ENCODE measurements around the gene CBLB.

CBLB gene

DNA sequence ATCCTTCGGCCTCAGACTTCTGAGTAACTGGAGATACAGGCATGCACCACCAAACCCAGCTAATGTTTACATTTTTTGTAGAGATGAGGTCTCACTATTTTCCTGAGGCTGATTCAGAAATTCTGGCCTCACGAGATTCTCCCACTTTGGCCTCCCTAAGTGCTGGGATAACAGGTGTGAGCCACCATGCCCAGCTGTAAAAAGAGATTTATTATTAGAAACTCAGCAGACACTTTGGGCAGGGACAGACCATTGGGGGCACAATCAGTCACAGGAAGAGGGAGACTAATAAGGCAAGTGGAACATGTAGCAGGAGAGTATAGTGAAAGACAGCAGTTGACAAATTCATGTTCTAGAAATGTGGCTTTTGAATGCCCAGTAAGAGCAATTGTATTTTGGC, 249.2 kb downstream of the CBLB start:
- Histone ChIP-seq H3K4me3 (ENCODE audit: low read depth, low read length) (no peak overlapping the region), H3K9ac (ENCODE audit: low read length) (no peak overlapping the region), H3K4me1 (ENCODE audit: control insufficient read depth, insufficient read depth, low read length) (no peaks in the 10 kb centered on the region), H3K27me3 (ENCODE audit: control insufficient read depth, insufficient read depth, low read length) (no peaks in the 10 kb centered on the region), H3K9me3 (ENCODE audit: control insufficient read depth, insufficient read depth, low read depth, low read length) (no peaks in the 10 kb centered on the region), H3K27ac (ENCODE audit: low read depth, low read length) (no peak overlapping the region), H3K36me3 (ENCODE audit: control insufficient read depth, insufficient read depth, low read length) (no peaks in the 10 kb centered on the region)

GRCh38 chr3:105618556-105618955, 250.3 kb downstream of the CBLB start:
- no peak overlapping the region for H3K4me3 ChIP-seq (ENCODE audit: low read depth, low read length)
- H3K9ac ChIP-seq (ENCODE audit: low read length): no peak overlapping the region
- no peak overlapping the region for H3K27ac ChIP-seq (ENCODE audit: low read depth, low read length)
- no peaks in the 10 kb centered on the region for H3K9me3 ChIP-seq (ENCODE audit: control insufficient read depth, insufficient read depth, low read depth, low read length)
- no peaks in the 10 kb centered on the region for H3K36me3 ChIP-seq (ENCODE audit: control insufficient read depth, insufficient read depth, low read length)
- no peaks in the 10 kb centered on the region for H3K27me3 ChIP-seq (ENCODE audit: control insufficient read depth, insufficient read depth, low read length)
- H3K4me1 ChIP-seq (ENCODE audit: control insufficient read depth, insufficient read depth, low read length): no peaks in the 10 kb centered on the region

DNA sequence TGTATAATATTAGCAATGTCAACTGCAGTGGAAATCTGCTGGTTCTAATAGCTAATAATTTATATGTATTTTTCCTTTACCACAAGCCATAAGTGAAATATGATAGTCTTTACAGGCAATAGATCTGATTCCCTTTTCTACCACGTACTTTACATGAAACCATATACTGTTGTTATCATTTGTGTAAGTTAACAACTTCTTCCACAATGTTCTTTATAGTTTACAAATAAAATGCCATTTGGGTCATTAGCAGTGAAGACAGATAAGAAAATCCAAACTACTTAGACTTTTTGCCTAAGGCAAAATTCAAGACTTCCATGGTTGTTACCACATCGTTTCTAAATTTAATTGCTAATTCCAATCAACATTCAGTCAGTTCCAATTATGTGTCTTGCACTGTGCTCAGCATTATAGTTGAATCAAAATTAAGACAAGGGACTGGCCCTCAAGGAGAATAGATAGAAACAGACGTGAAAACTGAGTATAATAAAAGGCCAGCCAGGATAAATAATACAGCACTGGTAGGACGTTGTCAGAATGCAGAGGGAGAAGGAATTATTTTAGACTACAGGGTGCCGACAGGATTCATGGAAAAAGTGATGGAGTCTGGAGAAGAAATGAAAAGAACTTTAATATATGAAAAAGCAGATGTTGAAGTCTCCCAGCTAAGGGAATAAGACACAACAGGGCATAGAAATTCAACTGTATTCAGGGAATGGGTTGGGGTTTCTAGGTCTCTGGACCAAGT, 252.3 kb downstream of the CBLB start:
- no peaks in the 10 kb centered on the region for H3K9me3 ChIP-seq (ENCODE audit: control insufficient read depth, insufficient read depth, low read depth, low read length)
- no peaks in the 10 kb centered on the region for H3K36me3 ChIP-seq (ENCODE audit: control insufficient read depth, insufficient read depth, low read length)
- H3K4me3 ChIP-seq (ENCODE audit: low read depth, low read length): no peak overlapping the region
- H3K9ac ChIP-seq (ENCODE audit: low read length): no peak overlapping the region
- H3K27me3 ChIP-seq (ENCODE audit: control insufficient read depth, insufficient read depth, low read length): no peaks in the 10 kb centered on the region
- peaks cover 14% of the 10 kb centered on the region for H3K4me1 ChIP-seq (ENCODE audit: control insufficient read depth, insufficient read depth, low read length)
- H3K27ac ChIP-seq (ENCODE audit: low read depth, low read length): no peak overlapping the region

- Histone ChIP-seq H3K36me3 (ENCODE audit: control insufficient read depth, insufficient read depth, low read length) (no peaks in the 10 kb centered on the region), H3K4me1 (ENCODE audit: control insufficient read depth, insufficient read depth, low read length) (peaks cover 17% of the 10 kb centered on the region), H3K9me3 (ENCODE audit: control insufficient read depth, insufficient read depth, low read depth, low read length) (no peaks in the 10 kb centered on the region), H3K27ac (ENCODE audit: low read depth, low read length) (no peak overlapping the region), H3K9ac (ENCODE audit: low read length) (no peak overlapping the region), H3K4me3 (ENCODE audit: low read depth, low read length) (no peak overlapping the region), H3K27me3 (ENCODE audit: control insufficient read depth, insufficient read depth, low read length) (no peaks in the 10 kb centered on the region)
Observed at GRCh38 chr3:105615814-105616213, 253.0 kb downstream of the CBLB start.

DNA sequence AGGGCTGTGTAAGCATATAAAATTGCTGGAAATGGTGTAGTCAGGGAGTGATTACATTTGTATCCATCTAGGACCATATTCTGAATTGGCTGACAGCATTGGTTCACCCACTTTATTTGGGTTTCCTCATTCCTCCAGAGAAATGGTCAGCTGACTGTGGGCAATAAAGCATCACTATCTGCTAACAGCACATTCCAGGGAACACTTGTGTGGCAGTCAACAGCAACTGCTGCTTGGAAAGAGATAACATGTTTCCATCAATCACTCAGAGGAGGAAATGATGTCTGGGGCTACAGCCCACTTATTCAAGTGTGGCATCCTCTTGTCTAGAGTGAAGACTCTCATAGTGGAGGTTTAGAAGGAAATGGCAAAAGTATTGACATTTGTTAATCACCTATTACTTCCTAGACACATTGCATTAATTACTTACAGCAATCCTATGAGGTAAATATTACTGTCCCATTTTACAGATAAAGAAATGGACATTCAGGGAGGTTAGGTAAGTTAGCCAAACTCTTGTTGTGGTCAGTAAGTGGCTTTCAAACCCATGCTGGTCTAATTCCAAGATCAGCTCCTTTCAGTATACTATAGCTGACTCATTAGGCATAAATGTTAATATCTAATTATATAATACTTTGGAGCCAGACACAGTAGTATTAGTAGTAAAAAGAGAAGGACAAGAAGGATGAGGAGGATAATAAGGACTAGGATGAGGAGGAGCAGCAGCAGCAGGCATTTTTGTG, 254.4 kb downstream of the CBLB start:
- H3K4me3 ChIP-seq (ENCODE audit: low read depth, low read length): no peak overlapping the region
- no peaks in the 10 kb centered on the region for H3K9me3 ChIP-seq (ENCODE audit: control insufficient read depth, insufficient read depth, low read depth, low read length)
- no peak overlapping the region for H3K27ac ChIP-seq (ENCODE audit: low read depth, low read length)
- H3K4me1 ChIP-seq (ENCODE audit: control insufficient read depth, insufficient read depth, low read length): peaks cover 17% of the 10 kb centered on the region
- no peak overlapping the region for H3K9ac ChIP-seq (ENCODE audit: low read length)
- H3K36me3 ChIP-seq (ENCODE audit: control insufficient read depth, insufficient read depth, low read length): no peaks in the 10 kb centered on the region
- H3K27me3 ChIP-seq (ENCODE audit: control insufficient read depth, insufficient read depth, low read length): no peaks in the 10 kb centered on the region

GRCh38 chr3:105613120-105613519, 255.7 kb downstream of the CBLB start:
- no peaks in the 10 kb centered on the region for H3K36me3 ChIP-seq (ENCODE audit: control insufficient read depth, insufficient read depth, low read length)
- no peak overlapping the region for H3K27ac ChIP-seq (ENCODE audit: low read depth, low read length)
- peaks cover 17% of the 10 kb centered on the region for H3K4me1 ChIP-seq (ENCODE audit: control insufficient read depth, insufficient read depth, low read length)
- no peak overlapping the region for H3K4me3 ChIP-seq (ENCODE audit: low read depth, low read length)
- peak overlapping the region; percentile 19 for H3K9ac ChIP-seq (ENCODE audit: low read length)
- no peaks in the 10 kb centered on the region for H3K9me3 ChIP-seq (ENCODE audit: control insufficient read depth, insufficient read depth, low read depth, low read length)
- H3K27me3 ChIP-seq (ENCODE audit: control insufficient read depth, insufficient read depth, low read length): no peaks in the 10 kb centered on the region

DNA sequence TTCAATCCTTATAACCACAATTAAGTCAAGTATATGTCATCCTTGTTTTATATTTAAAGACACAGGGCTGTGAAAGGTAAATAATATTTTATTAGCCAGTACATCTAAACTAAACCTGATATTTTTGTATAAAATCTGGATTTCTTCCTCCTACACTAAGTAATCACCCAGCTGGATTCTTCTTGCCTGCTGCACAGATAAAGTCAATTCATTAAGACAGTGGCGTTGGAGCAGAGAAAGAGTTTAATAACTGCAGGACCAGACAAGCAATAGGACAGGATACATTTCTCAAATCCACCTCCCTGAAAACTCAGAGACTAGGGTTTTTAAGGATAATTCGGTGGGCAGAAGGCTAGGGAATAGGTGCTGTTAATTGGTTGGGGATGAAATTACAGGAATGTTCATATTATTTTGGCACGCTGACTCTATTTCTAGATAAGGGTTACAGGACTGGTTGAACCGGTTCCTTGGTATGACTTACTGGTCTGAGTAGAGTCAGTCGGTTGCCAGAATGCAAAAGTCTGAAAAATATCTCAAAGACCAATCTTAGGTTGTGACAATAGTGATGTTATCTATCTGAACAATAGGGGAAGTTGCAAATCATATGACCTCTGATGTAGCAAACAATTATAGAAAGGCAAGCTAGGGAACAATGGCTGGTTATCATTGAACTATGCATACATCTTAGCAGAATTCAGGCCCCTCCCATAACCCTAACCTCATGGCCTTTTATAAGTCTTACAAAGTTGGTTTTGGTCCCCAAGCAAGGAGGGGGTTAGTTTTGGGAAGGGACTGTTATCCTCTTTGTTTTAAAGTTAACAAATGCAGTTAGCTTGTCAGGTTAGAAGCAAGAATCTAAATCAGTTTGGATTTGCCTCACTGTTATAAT, 257.3 kb downstream of the CBLB start:
- Histone ChIP-seq H3K27me3 (ENCODE audit: control insufficient read depth, insufficient read depth, low read length) (no peaks in the 10 kb centered on the region), H3K4me1 (ENCODE audit: control insufficient read depth, insufficient read depth, low read length) (peaks cover 17% of the 10 kb centered on the region), H3K9me3 (ENCODE audit: control insufficient read depth, insufficient read depth, low read depth, low read length) (no peaks in the 10 kb centered on the region; the same call in 1 of the 2 replicates), H3K36me3 (ENCODE audit: control insufficient read depth, insufficient read depth, low read length) (no peaks in the 10 kb centered on the region), H3K9ac (ENCODE audit: low read length) (no peak overlapping the region), H3K4me3 (ENCODE audit: low read depth, low read length) (no peak overlapping the region), H3K27ac (ENCODE audit: low read depth, low read length) (no peak overlapping the region)

DNA sequence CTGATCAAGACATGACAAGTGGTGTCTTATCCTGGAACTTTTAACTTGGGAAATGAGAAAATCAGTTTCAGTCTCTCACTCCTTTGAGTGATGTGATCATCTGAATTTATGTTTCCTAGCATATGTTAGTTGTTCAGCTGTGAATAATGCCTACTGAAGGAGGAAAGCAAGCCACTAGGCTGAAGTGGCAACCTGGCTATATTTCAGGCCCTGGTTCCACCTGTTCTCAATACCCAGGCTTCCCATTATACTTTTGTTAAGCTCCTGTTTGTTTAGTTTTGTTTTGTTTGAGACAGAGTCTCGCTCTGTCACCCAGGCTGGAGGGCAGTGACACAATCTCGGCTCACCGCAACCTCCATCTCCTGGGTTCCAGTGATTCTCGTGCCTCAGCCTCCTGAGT, 258.3 kb downstream of the CBLB start:
- Histone ChIP-seq H3K27ac (ENCODE audit: low read depth, low read length) (no peak overlapping the region), H3K36me3 (ENCODE audit: control insufficient read depth, insufficient read depth, low read length) (no peaks in the 10 kb centered on the region), H3K27me3 (ENCODE audit: control insufficient read depth, insufficient read depth, low read length) (no peaks in the 10 kb centered on the region), H3K4me3 (ENCODE audit: low read depth, low read length) (no peak overlapping the region), H3K9ac (ENCODE audit: low read length) (no peak overlapping the region), H3K9me3 (ENCODE audit: control insufficient read depth, insufficient read depth, low read depth, low read length) (no peaks in the 10 kb centered on the region; the same call in 1 of the 2 replicates), H3K4me1 (ENCODE audit: control insufficient read depth, insufficient read depth, low read length) (peaks cover 17% of the 10 kb centered on the region)

DNA sequence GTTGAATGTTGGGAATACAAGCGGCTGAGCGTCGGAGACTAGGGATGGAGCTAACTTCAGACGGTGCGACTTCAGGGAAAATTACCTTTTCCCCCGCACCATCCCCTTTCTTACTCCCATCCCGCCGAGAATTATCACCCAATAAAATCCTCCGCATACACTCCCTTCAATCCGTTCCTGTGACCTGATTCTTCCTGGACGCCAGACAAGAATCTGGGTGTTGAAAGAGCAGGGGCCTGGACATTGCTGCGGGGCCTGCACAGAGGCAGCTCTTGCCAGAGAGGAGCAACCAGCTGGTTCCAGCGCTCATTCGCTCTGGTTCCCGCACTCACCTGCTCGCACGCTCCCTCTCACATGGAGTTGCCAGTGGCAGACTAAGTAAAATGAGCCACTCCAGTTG, 260.2 kb downstream of the CBLB start:
- H3K36me3 ChIP-seq (ENCODE audit: control insufficient read depth, insufficient read depth, low read length): no peaks in the 10 kb centered on the region
- H3K4me3 ChIP-seq (ENCODE audit: low read depth, low read length): peak overlapping the region; percentile 58
- no peaks in the 10 kb centered on the region; the same call in 1 of the 2 replicates for H3K9me3 ChIP-seq (ENCODE audit: control insufficient read depth, insufficient read depth, low read depth, low read length)
- no peak overlapping the region for H3K9ac ChIP-seq (ENCODE audit: low read length)
- no peak overlapping the region for H3K27ac ChIP-seq (ENCODE audit: low read depth, low read length)
- H3K27me3 ChIP-seq (ENCODE audit: control insufficient read depth, insufficient read depth, low read length): no peaks in the 10 kb centered on the region
- H3K4me1 ChIP-seq (ENCODE audit: control insufficient read depth, insufficient read depth, low read length): peaks cover 17% of the 10 kb centered on the region

DNA sequence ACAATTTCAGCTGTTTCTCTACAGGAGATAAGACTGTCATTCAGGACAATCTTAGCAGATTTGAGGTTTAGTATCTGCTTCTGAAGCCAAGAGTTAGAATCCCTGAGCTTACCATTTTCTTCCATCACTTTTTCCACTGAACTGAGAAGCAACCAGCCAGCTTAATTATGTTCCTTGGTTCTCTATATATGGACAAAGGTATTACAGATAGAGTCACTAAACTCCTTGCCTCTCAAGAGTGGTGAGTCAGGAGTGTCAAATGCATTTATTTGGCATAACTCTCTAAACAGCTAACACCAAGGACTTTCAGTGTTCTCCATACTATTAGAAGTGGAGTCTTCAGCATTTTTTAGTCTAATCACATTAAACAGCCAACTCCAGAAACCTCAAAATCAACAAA, 262.8 kb downstream of the CBLB start:
- Histone ChIP-seq H3K27me3 (ENCODE audit: control insufficient read depth, insufficient read depth, low read length) (no peaks in the 10 kb centered on the region), H3K9me3 (ENCODE audit: control insufficient read depth, insufficient read depth, low read depth, low read length) (no peaks in the 10 kb centered on the region; the same call in 1 of the 2 replicates), H3K36me3 (ENCODE audit: control insufficient read depth, insufficient read depth, low read length) (no peaks in the 10 kb centered on the region), H3K4me3 (ENCODE audit: low read depth, low read length) (no peak overlapping the region), H3K4me1 (ENCODE audit: control insufficient read depth, insufficient read depth, low read length) (no peaks in the 10 kb centered on the region; the same call in 1 of the 2 replicates), H3K9ac (ENCODE audit: low read length) (no peak overlapping the region), H3K27ac (ENCODE audit: low read depth, low read length) (no peak overlapping the region)
